Right renal cortex interstitium (tissue), 3 donors: ENCODE data around the gene MIA3. TPM values are rescaled to one million over a fixed set of nuclear protein-coding genes. Genes with fewer than 3 reads are reported as not detected.
"Not testable (repeated sequence)": the region's sequence is repeated elsewhere in the genome, so short reads cannot be mapped to it uniquely, and the experiment has no call there.

Experiments
- DNase-seq, 3 donors: peaks; one replicate each; pipeline ENCODE4 v3.0.0-alpha.2; 2013; ENCODE audit warnings: low read depth in 3 of 3, low spot score in 2 of 3
- polyA plus RNA-seq, 3 donors: library from polyadenylated mRNA; unstranded; fragments of 120-200 nt; gene quantifications; one replicate each; pipeline ENCODE4 v1.2.1, GENCODE V29; 2013; ENCODE audit not compliant: insufficient read length in 3 of 3

MIA3 gene, protein sequence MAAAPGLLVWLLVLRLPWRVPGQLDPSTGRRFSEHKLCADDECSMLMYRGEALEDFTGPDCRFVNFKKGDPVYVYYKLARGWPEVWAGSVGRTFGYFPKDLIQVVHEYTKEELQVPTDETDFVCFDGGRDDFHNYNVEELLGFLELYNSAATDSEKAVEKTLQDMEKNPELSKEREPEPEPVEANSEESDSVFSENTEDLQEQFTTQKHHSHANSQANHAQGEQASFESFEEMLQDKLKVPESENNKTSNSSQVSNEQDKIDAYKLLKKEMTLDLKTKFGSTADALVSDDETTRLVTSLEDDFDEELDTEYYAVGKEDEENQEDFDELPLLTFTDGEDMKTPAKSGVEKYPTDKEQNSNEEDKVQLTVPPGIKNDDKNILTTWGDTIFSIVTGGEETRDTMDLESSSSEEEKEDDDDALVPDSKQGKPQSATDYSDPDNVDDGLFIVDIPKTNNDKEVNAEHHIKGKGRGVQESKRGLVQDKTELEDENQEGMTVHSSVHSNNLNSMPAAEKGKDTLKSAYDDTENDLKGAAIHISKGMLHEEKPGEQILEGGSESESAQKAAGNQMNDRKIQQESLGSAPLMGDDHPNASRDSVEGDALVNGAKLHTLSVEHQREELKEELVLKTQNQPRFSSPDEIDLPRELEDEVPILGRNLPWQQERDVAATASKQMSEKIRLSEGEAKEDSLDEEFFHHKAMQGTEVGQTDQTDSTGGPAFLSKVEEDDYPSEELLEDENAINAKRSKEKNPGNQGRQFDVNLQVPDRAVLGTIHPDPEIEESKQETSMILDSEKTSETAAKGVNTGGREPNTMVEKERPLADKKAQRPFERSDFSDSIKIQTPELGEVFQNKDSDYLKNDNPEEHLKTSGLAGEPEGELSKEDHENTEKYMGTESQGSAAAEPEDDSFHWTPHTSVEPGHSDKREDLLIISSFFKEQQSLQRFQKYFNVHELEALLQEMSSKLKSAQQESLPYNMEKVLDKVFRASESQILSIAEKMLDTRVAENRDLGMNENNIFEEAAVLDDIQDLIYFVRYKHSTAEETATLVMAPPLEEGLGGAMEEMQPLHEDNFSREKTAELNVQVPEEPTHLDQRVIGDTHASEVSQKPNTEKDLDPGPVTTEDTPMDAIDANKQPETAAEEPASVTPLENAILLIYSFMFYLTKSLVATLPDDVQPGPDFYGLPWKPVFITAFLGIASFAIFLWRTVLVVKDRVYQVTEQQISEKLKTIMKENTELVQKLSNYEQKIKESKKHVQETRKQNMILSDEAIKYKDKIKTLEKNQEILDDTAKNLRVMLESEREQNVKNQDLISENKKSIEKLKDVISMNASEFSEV (N-terminal part only)
- polyA plus RNA-seq, result 10 to 100 TPM; 65.7 to 78.4 (median 68.8) TPM

DNA sequence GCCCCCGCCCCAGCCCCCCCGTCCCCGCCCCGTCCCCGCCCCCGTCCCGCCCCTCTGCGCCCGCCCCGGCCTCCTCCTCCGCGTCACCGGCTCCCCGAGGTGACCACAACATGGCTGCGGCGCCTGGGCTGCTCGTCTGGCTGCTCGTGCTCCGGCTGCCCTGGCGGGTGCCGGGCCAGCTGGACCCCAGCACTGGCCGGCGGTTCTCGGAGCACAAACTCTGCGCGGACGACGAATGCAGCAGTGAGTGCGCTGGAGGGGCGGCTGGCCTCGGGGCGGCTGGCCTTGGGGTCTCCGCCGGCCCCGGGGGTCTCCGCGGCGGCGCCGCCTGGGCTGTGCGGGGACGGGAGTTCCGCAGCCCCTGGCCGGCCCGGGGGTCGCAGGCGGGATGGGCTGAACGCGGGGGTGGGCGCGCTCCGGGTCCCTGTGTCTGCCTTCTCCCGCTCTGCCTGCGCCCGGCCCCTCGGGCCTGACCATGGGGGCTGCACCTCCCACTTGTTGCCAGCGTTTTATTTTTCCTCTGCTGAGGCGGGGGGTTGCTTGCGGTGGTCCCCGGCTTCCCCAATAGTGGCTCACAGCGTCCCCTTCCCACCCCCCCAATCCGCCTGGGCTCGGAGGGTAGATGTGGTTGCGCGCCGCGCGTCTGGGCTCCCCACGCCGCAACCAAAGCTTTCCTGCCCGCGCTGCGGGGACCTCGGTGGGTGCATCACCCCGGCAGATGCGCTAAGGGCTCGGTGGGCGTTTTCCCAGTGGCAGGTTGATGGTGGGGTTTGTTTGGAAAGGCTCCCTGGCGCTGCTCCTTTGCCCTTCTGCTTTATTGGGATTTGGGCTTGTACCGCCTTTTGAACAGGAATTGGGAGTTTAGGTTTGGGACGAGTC, at the start of gene MIA3:
Gene MIA3 (plus strand): TSS at position 97 of the 879 bp plus-strand sequence. CDS start 14 bp downstream, at position 111.
- peak in 2 of 3 donors; percentile 30 to 31 for DNase-seq

GRCh38 chr1:222570837-222571236, 47.1 kb upstream of the MIA3 start:
- no peak for DNase-seq

DNA sequence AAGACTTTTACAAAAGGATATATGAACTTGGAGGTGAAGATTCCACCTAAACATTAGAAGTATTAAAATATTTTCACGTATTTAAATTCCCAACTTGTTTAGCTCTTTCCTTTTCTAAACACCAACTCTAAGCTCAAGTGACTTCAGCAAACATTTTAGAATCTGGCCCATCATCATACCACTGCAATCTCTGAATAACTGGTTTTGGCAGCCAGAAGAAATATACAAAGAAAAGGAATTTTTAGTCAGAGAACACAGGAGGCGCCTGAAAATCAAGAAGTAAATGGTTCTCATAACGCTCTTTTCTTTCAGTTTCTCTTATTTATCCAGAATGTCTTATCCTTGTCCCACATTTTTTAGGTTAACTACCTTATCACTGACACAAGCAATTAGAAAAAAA, 38.6 kb upstream of the MIA3 start:
- no peak for DNase-seq

GRCh38 chr1:222582099-222582774, 35.7 kb upstream of the MIA3 start:
- DNase-seq, result no peak

DNA sequence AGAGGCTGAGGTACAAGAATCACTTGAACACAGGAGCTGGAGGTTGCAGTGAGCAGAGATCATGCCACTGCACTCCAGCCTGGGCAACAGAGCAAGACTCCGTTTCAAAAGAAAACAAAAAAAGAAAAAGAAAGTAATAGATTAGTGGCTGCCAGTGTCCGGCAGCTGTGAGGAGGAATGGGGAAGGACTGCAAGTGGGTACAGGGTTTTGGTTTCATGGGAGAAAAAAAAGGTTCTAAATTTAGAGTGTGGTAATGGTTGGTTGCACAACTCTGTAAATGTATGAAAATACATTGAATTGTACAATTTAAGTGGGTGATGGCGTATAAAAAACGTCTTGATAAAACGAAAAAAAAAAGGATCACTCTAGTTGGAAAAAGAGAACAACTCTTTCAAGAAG, 34.8 kb upstream of the MIA3 start:
- DNase-seq, result no peak

DNA sequence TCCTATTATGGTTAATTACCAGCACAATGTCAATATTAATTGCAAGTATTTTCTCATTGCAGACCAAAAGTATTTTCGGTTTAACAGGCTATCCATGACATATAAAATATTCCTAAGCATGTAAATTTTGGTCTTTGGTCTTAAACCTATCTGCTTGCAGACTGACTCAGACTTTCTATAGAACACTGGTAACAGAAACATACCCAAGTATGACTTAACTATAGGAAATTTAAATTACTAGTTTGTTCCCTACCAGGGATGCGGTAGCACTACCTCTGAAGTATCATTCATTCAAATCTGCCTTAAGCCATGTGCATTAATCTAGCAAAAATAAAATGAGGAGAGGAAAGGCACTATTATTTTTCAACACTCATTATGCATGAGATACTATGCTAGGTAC, 31.1 kb upstream of the MIA3 start:
- no peak for DNase-seq

DNA sequence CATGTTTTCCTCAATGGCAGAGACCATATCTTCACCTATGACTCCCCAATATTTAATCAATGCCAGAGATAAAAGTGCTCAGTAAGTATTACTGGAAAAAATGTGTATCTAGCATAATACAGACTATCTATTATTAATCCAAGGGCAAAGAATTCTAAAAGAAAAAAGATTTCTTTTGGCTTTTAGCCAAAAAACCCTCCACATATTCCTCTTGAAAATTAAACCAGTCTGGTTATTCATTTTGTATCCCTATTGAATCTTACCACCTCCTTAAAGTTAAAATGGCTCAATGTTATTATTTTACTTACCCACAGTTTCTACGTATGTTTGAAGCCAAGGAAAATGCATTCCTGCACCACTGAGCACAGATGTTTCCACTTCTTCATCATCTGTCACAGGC, 29.8 kb upstream of the MIA3 start:
- no peak for DNase-seq

- DNase-seq, result peak; percentile 79 to 83 (median 80)
Measured at GRCh38 chr1:222589462-222590302, 28.2 kb upstream of the MIA3 start, which contains the start of gene TAF1A. TSS of gene TAF1A (minus strand) at chr1:222589933.

DNA sequence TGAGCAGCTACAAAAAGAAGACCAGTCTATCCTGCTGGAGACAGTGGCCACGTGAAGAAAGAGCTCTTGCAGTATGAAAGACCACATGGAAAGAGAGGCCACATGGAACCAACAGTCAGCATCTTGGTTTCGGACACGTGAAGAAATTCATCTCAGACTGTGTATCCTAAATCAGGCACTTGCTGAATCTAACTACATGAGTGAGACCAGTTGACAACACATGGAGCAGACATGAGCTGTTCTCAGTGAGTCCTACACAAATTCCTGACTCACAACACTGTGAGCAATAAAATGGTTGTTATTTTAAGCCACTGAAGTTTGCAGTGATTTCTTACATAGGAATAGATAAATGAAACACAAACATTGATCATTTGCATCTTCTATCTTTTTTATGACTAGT, 25.7 kb upstream of the MIA3 start:
- DNase-seq, result no peak

GRCh38 chr1:222594789-222595188, 23.1 kb upstream of the MIA3 start:
- no peak for DNase-seq

DNA sequence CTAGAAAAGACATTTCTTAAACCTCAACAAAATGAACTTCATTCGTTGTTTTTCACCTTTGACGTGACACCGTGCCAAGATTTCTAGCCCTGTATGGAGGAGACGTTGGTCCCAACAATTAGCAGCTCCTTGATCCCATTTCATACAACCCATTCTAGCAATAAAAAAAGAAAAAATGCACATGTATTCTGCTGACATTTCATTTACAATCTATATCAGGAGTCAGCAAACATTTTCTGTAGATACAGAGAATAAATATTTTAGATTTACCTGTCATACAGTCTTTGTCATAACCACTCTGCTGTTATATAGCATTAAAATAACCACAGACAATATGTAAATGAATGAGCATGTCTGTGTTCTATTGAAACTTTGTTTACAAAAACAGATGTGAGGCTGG, 21.2 kb upstream of the MIA3 start:
- DNase-seq, result no peak

- no peak for DNase-seq
Measured at GRCh38 chr1:222600281-222600680, 17.6 kb upstream of the MIA3 start.

DNA sequence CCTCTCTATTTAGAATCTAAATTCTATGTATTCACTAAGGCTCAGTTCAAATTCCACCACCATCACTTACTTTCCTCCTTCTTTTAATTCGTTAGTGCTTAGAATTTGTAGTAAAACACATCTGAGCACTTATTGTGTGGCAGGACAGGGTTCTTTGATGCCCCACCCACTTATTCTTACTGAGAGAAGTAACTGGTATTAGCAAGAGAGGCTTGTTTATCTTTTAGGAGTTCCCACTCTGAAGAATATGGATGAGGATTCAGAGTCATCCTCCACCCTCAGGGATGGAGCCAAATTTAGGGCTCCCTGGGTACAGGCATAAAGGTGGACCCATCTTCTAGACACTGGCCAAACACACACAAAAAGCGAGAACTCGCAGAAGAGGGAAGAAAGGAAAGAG, 16.6 kb upstream of the MIA3 start:
- DNase-seq, result no peak

- no peak for DNase-seq
Measured at GRCh38 chr1:222606757-222607156, 11.1 kb upstream of the MIA3 start.

DNA sequence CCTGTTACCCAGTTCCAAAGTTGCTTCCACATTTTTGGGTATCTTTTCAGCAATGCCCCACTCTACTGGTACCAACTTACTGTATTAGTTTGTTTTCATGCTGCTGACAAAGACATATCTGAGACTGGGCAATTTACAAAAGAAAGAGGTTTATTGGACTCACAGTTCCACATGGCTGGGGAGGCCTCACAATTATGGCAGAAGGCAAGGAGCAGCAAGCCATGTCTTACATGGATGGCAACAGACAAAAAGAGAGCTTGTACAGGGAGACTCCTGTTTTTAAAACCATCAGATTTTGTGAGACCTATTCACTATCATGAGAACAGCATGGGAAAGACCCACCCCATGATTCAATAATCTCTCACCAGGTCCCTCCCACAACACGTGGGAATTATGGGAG, 8.8 kb upstream of the MIA3 start:
- DNase-seq, result not testable (repeated sequence)

- no peak for DNase-seq
Measured at GRCh38 chr1:222610728-222611127, 7.2 kb upstream of the MIA3 start.

GRCh38 chr1:222613627-222614026, 4.3 kb upstream of the MIA3 start:
- no peak for DNase-seq

DNA sequence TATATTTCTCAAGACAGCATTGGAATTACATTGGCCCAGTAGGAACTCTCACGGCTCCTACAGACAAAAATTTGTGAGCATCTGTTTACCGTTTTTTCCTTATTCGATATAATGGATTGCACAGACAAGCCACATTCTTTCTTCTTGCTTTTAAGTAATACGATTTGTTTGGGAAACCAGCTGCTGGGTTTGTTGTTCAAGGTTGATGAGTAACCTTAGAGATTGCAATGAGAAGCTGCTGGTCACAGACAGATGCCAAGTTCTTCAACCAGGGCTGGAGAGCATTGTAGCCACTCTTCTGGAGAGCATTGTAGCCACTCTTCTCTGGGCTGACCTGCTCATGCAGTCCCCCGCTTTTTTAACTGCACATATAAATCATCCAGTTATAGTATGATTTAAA, 1.4 kb upstream of the MIA3 start:
- peak in 2 of 3 donors; percentile 1 to 15 for DNase-seq
